SW 1271 (cell line): ENCODE measurements around the gene KLK6.
A peak's percentile ranks its signal among the peaks of the same experiment; 100 is the strongest.

Experiments used
- DNase-seq, 2 experiments: peaks; one replicate each; lab custom pipeline; 2025; lab: John Stamatoyannopoulos, UW

KLK6 gene

GRCh38 chr19:50952910-50953309 is 16.5 kb downstream of the KLK6 start, which contains the start of gene KLK5:
KLK5 (minus strand) TSS chr19:50953038; CDS start chr19:50952657, 381 bp downstream.
- no peak for DNase-seq

GRCh38 chr19:50949861-50950260 is 19.5 kb downstream of the KLK6 start:
- DNase-seq = no peak

GRCh38 chr19:50947123-50947522 is 22.3 kb downstream of the KLK6 start:
- no peak for DNase-seq

- no peak for DNase-seq
Observed at GRCh38 chr19:50944795-50945194, 24.6 kb downstream of the KLK6 start.

GRCh38 chr19:50943074-50943828 is 26.1 kb downstream of the KLK6 start:
- no peak for DNase-seq

GRCh38 chr19:50939596-50939995 is 29.8 kb downstream of the KLK6 start:
- no peak for DNase-seq

- no peak for DNase-seq
Observed at GRCh38 chr19:50933640-50934039, 35.8 kb downstream of the KLK6 start.

GRCh38 chr19:50932690-50933083 is 36.7 kb downstream of the KLK6 start:
- no peak for DNase-seq

- no peak for DNase-seq
Observed at GRCh38 chr19:50932018-50932689, 37.2 kb downstream of the KLK6 start.

GRCh38 chr19:50931023-50931422 is 38.4 kb downstream of the KLK6 start:
- DNase-seq = no peak

GRCh38 chr19:50928831-50929230 is 40.6 kb downstream of the KLK6 start:
- no peak for DNase-seq

- DNase-seq = no peak
Observed at GRCh38 chr19:50926144-50926543, 43.2 kb downstream of the KLK6 start.

- DNase-seq = no peak
Observed at GRCh38 chr19:50925734-50926133, 43.7 kb downstream of the KLK6 start.

GRCh38 chr19:50924586-50924985 is 44.8 kb downstream of the KLK6 start:
- DNase-seq = no peak

- peak; percentile 36 to 74 for DNase-seq
Observed at GRCh38 chr19:50922317-50922853, 47.0 kb downstream of the KLK6 start.

- peak in 1 of 2 experiments; percentile 13 for DNase-seq
Observed at GRCh38 chr19:50921426-50922316, 47.7 kb downstream of the KLK6 start.

GRCh38 chr19:50916069-50916468 is 53.3 kb downstream of the KLK6 start:
- DNase-seq = no peak

GRCh38 chr19:50912727-50913716 is 56.4 kb downstream of the KLK6 start:
- no peak for DNase-seq

- no peak for DNase-seq
Observed at GRCh38 chr19:50912102-50912599, 57.2 kb downstream of the KLK6 start.

- no peak for DNase-seq
Observed at GRCh38 chr19:50911206-50912101, 57.9 kb downstream of the KLK6 start, which contains the start of gene KLK4. KLK4 (minus strand) TSS chr19:50911395; CDS start chr19:50910738, 657 bp downstream.
